PC-9 (cell line): ENCODE measurements around the gene CTNNA3. TPM values are rescaled to one million over a fixed set of nuclear protein-coding genes. Genes with fewer than 3 reads are reported as not detected.

Experiments
- BruUV-seq: library from RNA; stranded (reverse); fragments of 400-500 nt; replicated peaks from 2 replicates; lab custom pipeline; 2021; lab: Mats Ljungman, UMichigan
- CTCF ChIA-PET: fragments of 300-600 bp; sonication (Branson Sonifier 250); formaldehyde crosslinking; loops from one replicate; lab custom pipeline; 2022; ENCODE audit warnings: antibody characterized with exemption; lab: Charles Lee
- POLR2A ChIA-PET: fragments of 300-600 bp; sonication (Branson Sonifier 250); formaldehyde crosslinking; loops from one replicate; lab custom pipeline; 2022; ENCODE audit warnings: antibody characterized with exemption; ENCODE audit not compliant: unreplicated experiment; lab: Charles Lee
- DNase-seq, 2 experiments: peaks; one replicate each; pipeline versions ENCODE4 v3.0.0 to v3.0.0-alpha.2; 2015 to 2022; ENCODE audit warnings: mixed read lengths in 1 of 2
- H2AFZ ChIP-seq: fragments of 200-600 bp; sonication (generic); 2 replicates; pipeline ENCODE4 v1.8.1; 2017; ENCODE audit warnings: antibody characterized with exemption
- H3F3A ChIP-seq: fragments of 200-600 bp; sonication (generic); 2 replicates; pipeline ENCODE4 v1.8.1; 2017; ENCODE audit warnings: antibody characterized with exemption, mild to moderate bottlenecking, low read depth; ENCODE audit not compliant: insufficient read depth
- H3K27ac ChIP-seq: fragments of 200-600 bp; sonication (generic); 2 replicates; pipeline ENCODE4 v1.6.1; 2016; ENCODE audit warnings: mixed run types
- H3K27me3 ChIP-seq: fragments of 200-600 bp; sonication (generic); 2 replicates; pipeline ENCODE4 v1.6.1; 2016; ENCODE audit warnings: low read depth, mixed run types; ENCODE audit not compliant: insufficient read depth
- H3K36me3 ChIP-seq: fragments of 200-600 bp; sonication (generic); 2 replicates; pipeline ENCODE4 v1.6.1; 2016; ENCODE audit warnings: low read depth, mixed run types
- H3K4me1 ChIP-seq: fragments of 200-600 bp; sonication (generic); replicated peaks from 2 replicates; pipeline ENCODE4 v1.6.1; 2016; ENCODE audit warnings: mixed run types; ENCODE audit not compliant: insufficient read depth
- H3K4me2 ChIP-seq: fragments of 200-600 bp; sonication (generic); 2 replicates; pipeline ENCODE4 v1.6.1; 2017; ENCODE audit warnings: mixed run types
- H3K4me3 ChIP-seq: fragments of 200-600 bp; sonication (generic); 2 replicates; pipeline ENCODE4 v1.6.1; 2016; ENCODE audit warnings: mixed run types
- H3K79me2 ChIP-seq: fragments of 200-600 bp; sonication (generic); 2 replicates; pipeline ENCODE4 v1.6.1; 2017; ENCODE audit warnings: low read depth, mixed run types
- H3K9me2 ChIP-seq: fragments of 200-600 bp; sonication (generic); 2 replicates; pipeline ENCODE4 v1.8.1; 2017; ENCODE audit warnings: mild to moderate bottlenecking; ENCODE audit not compliant: insufficient read depth
- H3K9me3 ChIP-seq: fragments of 200-600 bp; sonication (generic); 2 replicates; pipeline ENCODE4 v1.8.1; 2016; ENCODE audit warnings: low read depth; ENCODE audit not compliant: insufficient read depth
- H4K20me1 ChIP-seq: fragments of 200-600 bp; sonication (generic); 2 replicates; pipeline ENCODE4 v1.8.1; 2017; ENCODE audit not compliant: insufficient read depth
- EZH2 ChIP-seq: fragments of 200-600 bp; sonication (generic); IDR thresholded peaks from 2 replicates; pipeline ENCODE4 v1.8.0; 2017; ENCODE audit warnings: antibody characterized with exemption, low read depth
- intact Hi-C: fragments of 100-400 bp; cut with micrococcal nuclease; formaldehyde crosslinking; loops from one replicate; pipeline ENCODE4 v1.10.0; 2022; ENCODE audit not compliant: unreplicated experiment
- total RNA-seq: library from RNA; stranded (reverse); gene quantifications from 2 replicates; pipeline ENCODE4 v1.2.3, GENCODE V29; 2021
- TF ChIP-seq, protein P1 (sequence below): fragments of 200-600 bp; sonication (generic); conservative IDR thresholded peaks from 2 replicates; pipeline ENCODE4 v1.6.1; 2017; ENCODE audit warnings: mixed run types, antibody characterized with exemption, mild to moderate bottlenecking, moderate library complexity

Gene CTNNA3
- total RNA-seq, 1 experiment from 2014 or later, result not detected

DNA sequence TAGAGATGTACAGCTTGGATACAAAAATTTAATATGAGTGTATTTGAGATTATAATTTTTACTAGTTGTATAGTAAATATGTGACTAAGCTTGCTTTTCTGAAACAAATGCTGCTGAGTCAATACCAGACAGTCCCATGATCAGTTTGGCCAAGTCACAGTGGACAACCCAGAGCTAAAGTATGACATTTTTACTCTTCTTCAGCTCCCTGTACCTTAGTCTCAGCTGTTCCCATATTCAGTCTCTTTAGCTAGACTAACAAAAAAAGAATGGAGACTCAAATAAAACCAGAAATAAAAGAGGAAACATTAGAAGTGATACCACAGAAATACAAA, 189.3 kb downstream of the CTNNA3 start:
- Histone ChIP-seq H3K9me2 (no peaks in the 10 kb centered on the region), H3K27ac (no peak overlapping the region), H3F3A (no peaks in the 10 kb centered on the region), H2AFZ (no peak overlapping the region), H3K4me1 (no peaks in the 10 kb centered on the region), H3K4me2 (no peak overlapping the region), H3K9me3 (no peaks in the 10 kb centered on the region), H3K79me2 (no peaks in the 10 kb centered on the region), H3K4me3 (no peak overlapping the region), H4K20me1 (no peaks in the 10 kb centered on the region), H3K27me3 (no peaks in the 10 kb centered on the region), H3K36me3 (no peaks in the 10 kb centered on the region)
- POLR2A ChIA-PET, result no interaction called here
- BruUV-seq, result no TSS peak
- CTCF ChIA-PET, result no interaction called here
- TF ChIP-seq EZH2, result no peak
- TF ChIP-seq, protein P1, sequence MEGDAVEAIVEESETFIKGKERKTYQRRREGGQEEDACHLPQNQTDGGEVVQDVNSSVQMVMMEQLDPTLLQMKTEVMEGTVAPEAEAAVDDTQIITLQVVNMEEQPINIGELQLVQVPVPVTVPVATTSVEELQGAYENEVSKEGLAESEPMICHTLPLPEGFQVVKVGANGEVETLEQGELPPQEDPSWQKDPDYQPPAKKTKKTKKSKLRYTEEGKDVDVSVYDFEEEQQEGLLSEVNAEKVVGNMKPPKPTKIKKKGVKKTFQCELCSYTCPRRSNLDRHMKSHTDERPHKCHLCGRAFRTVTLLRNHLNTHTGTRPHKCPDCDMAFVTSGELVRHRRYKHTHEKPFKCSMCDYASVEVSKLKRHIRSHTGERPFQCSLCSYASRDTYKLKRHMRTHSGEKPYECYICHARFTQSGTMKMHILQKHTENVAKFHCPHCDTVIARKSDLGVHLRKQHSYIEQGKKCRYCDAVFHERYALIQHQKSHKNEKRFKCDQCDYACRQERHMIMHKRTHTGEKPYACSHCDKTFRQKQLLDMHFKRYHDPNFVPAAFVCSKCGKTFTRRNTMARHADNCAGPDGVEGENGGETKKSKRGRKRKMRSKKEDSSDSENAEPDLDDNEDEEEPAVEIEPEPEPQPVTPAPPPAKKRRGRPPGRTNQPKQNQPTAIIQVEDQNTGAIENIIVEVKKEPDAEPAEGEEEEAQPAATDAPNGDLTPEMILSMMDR, result no peak
- intact Hi-C loops, result no loop called here
- no peak for DNase-seq

DNA sequence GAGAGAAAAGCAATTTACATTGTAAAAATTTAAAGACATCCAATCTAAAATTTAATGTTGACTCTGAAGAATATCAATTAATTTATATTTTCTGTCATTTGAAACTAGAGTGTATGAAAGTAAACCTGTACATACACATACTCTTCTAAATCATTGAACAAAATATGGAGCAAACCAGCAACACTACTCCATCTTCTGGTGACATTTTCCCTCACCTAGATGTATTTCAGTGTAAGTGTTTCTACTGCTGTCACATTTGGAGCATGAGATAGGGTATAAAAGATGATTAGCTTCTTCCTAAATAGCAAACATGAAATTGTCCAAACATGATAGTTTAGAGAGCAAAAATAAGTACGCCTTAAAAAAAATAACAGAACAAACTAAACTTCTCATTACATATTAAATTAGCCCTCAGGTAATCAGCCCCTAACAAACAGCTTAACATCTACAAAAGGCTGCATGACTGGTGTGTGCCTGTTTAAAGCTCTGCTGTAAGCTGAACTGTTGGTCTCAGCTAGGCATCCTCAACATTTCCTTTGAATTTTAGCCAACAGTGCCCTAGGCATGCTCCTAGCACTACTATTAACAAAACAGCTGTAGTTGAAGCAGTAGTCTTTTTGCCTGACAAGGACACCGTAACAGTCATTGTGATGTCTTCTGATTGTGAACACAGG, 189.8 kb downstream of the CTNNA3 start:
- BruUV-seq, result no TSS peak
- intact Hi-C loops, result no loop called here
- no peak overlapping the region for H3K4me3 ChIP-seq
- ChIA-PET POLR2A (no interaction called here), CTCF (no interaction called here)
- no peak for DNase-seq
- H2AFZ ChIP-seq, result no peak overlapping the region
- H3K27me3 ChIP-seq, result no peaks in the 10 kb centered on the region
- no peaks in the 10 kb centered on the region for H3K4me1 ChIP-seq
- H3F3A ChIP-seq, result no peaks in the 10 kb centered on the region
- H3K36me3 ChIP-seq, result no peaks in the 10 kb centered on the region
- H4K20me1 ChIP-seq, result no peaks in the 10 kb centered on the region
- H3K27ac ChIP-seq, result no peak overlapping the region
- H3K9me2 ChIP-seq, result no peaks in the 10 kb centered on the region
- H3K4me2 ChIP-seq, result no peak overlapping the region
- H3K79me2 ChIP-seq, result no peaks in the 10 kb centered on the region
- no peaks in the 10 kb centered on the region for H3K9me3 ChIP-seq
- TF ChIP-seq, protein P1, result no peak
- no peak for TF ChIP-seq EZH2

DNA sequence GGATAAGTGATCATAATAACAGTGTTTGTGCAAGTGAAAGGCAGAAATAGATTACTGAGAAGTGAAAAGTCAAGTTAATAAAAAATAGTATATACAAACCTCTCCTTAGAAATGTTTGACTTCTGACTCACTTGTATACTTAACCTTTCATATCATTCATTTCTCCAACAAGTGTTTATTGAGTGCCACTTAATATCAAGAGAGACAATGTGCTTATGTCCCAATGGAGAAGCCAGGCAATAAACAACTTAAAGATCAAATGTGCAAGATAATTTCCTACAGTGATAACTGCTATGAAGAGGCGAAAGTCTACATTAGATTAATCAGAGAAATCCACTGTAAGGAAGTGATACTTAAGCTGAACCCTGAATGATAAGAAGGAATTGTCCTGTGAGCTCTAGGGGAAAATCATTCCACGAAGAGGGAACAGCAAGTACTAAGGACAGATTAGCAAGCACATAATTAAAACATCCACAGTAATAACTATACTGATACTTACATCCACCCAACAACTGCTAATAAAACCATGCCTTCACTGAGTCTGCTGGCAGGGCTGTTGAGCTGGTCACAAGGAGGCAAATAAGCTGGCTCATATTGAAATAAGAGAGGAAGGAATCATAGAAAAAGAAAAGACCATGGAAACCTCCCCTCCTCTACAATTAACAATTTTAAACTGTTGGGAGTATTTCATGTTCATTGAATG, 203.5 kb downstream of the CTNNA3 start:
- Histone ChIP-seq H3K4me2 (peak overlapping the region; percentile 18; the same call in 1 of the 2 replicates), H2AFZ (no peak overlapping the region)

More for the DNA sequence above, 203.5 kb downstream of the CTNNA3 start:
- H3K79me2 ChIP-seq, result no peaks in the 10 kb centered on the region
- CTCF ChIA-PET, result no interaction called here
- no peak overlapping the region for H3K4me3 ChIP-seq
- no peaks in the 10 kb centered on the region for H3K36me3 ChIP-seq
- H3K9me3 ChIP-seq, result no peaks in the 10 kb centered on the region
- H3K27ac ChIP-seq, result no peak overlapping the region
- TF ChIP-seq, protein P1, result no peak
- TF ChIP-seq EZH2, result no peak
- POLR2A ChIA-PET, result no interaction called here
- H3K27me3 ChIP-seq, result no peaks in the 10 kb centered on the region
- no TSS peak for BruUV-seq
- no peaks in the 10 kb centered on the region for H3F3A ChIP-seq
- peak in 1 of 2 experiments; percentile 39 for DNase-seq
- no peaks in the 10 kb centered on the region for H4K20me1 ChIP-seq
- intact Hi-C loops, result no loop called here
- H3K9me2 ChIP-seq, result no peaks in the 10 kb centered on the region
- H3K4me1 ChIP-seq, result peaks cover 12% of the 10 kb centered on the region
